IPS DF 19.7 (cell line): ENCODE data around the gene RNF11.
"Not testable (repeated sequence)": the region's sequence is repeated elsewhere in the genome, so short reads cannot be mapped to it uniquely, and the experiment has no call there.

Experiments used
- DNase-seq: peaks from one replicate; pipeline ENCODE4 v3.0.0-alpha.2; 2013; ENCODE audit warnings: low read depth, low spot score

The RNF11 gene

DNA sequence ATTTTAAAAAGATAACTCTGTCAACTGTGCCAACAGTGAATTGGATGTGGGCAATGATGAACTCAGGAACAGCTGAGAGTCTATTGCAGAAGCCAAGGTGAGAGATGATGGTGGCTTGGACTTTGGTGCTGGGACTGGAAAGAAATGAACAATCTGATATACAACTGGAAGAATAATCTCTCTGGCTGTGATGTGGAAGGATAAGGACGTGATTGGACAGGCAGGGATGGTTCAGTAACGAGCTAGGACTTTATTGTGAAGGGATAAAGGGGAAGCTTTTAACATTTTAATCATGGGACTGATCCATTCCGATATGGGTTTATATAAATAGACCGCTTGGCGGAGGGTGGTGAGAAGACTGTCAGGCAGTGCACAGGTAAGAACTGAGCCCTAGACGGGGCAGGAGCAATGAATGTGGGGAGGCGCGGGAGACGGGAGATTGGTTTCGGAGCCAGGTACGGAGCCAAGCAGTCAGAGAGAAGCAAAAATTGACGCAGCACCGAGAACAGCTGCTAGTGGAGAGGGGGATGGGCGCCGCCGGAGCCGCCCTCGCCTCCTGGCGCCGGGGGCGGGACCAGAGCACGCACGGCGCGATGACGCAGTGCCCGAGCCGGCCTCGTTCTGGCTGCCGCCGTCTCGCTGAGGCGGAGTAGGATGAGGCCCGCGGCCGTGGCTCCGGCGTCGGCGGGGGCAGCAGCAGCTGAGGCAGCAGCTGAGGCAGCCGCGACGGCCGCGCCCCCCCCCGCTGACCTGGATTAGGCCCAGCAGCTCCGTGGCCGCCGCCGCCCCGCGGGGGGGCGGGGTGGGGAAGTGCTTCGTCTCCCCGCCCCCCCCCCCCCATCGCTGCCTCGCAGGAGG is at the start of gene RNF11:
TSS of gene RNF11 (plus strand) at position 601 of the 858 bp plus-strand sequence. CDS start 484 bp downstream, outside the sequence.
- DNase-seq: no peak

DNA sequence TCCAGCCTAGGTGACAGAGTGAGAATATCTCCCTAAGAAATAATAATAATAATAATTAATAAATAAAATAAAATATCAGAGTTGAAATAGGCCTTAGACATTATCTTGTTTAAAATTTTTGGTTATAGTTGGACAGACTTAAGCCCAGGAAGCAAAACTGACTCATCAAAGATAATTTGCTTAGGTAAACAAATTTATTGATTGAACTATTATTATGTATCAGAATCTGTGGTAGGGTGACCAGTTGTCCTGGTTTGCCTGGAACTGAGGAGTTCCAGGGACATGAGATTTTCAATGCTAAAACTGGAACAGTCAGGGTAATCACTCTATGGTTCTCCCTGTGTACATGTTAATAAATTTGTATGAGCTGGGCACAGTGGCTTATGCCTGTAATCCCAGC is 47.8 kb upstream of the RNF11 start:
- DNase-seq: no peak

- no peak for DNase-seq
Measured at GRCh38 chr1:51189421-51190073, 46.5 kb upstream of the RNF11 start.

- no peak for DNase-seq
Measured at GRCh38 chr1:51190961-51191360, 45.1 kb upstream of the RNF11 start.

GRCh38 chr1:51192213-51192843 is 43.7 kb upstream of the RNF11 start:
- no peak for DNase-seq

DNA sequence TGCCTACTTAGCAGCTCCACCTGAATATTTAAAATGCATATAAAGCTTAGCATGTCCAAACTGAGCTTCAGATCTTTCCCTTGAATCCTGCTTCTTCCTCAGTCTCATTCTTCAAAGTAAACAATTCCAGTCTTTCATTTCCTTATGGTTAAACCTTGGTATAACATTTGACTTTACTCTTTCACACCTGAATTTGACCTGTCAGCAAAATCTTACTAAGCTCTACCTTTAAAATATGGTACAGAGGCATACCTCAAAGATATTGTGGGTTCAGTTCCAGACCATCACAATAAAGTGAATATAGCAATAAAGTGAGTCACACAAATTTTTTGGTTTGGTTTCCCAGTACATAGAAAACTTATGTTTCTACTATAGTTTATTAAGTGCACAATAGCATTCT is 42.5 kb upstream of the RNF11 start:
- no peak for DNase-seq

GRCh38 chr1:51203121-51203873 is 32.8 kb upstream of the RNF11 start:
- DNase-seq: no peak

GRCh38 chr1:51203874-51204245 is 32.2 kb upstream of the RNF11 start:
- DNase-seq: no peak

DNA sequence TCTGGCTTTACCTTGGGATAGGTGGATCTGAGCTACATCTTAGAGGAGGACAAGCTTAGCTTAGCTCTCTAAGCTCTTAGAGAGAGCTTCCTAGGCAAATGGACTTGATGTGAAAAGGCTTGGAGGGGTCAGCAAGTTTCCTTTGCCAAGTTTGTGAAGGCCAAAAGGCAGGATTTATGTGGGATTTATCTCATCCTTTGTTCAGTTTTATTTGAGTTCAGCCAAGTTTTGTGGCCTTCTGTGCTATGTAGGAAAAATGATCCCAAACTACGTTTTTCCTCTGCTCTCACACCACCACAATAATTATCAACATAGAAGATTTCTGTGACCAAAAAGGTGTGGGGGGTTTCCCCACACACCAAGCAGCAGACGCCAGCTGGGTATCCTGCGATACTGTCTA is 26.0 kb upstream of the RNF11 start:
- no peak for DNase-seq

DNA sequence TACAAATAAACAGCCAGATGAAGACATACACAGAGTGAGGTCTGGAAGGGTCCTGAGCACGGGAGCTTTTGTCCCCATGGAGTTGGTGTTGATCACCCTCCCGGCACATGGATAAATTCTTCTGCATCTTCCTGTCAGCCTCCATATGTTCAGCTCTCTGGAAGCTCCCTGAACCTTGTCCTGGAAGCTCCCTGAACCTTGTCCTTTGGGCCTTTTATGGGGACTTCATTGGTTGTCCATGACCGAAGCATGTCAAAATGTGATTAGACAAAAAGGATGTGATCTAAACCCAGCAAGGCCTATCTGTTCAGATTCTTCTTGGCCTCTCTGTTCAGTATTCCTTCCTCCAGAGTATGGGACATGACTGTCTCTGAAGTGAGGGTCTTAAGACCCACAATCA is 25.4 kb upstream of the RNF11 start:
- DNase-seq: no peak

DNA sequence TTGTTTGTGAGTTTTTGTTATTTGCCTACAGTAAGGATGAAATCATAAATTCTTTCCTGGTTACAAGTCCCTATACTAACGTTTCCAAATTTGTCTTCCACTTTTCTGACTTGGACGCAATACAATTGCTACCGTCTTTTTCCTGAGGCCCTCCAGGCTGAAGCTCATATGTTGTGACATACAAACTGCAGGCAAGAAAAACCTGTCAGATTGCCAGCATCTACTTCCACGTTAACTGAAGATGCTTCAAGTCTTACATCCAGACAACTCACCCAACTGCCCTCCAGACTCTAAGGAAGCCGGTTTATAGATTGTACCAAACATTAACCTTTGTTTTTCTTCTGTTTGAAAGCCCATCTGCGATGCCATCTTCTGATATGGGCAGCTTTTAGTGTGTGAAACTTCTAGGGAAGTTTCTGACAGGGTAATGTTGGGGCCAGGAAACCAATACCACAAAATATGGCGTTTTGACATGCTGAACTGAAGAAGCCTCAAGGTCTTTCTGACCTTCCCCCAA is 21.4 kb upstream of the RNF11 start:
- no peak for DNase-seq

DNA sequence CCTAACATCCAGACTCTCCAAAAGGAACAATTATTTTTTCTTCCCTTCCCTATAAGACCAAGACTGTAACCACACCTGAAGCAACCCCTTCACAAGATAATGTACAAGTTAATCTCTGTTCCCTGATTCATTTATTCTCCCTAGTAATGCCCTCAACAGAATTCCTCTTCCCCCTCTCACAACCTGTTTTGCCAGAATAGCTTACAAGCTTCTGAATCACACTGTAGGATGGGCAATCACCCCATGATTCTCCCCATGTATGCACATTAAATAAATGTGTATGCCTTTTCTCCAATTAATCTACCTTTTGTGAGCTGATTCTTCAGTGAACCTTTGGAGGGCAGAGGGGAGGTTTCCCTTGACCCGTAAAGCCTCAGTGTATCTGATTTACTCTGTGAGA is 20.9 kb upstream of the RNF11 start:
- DNase-seq: no peak

DNA sequence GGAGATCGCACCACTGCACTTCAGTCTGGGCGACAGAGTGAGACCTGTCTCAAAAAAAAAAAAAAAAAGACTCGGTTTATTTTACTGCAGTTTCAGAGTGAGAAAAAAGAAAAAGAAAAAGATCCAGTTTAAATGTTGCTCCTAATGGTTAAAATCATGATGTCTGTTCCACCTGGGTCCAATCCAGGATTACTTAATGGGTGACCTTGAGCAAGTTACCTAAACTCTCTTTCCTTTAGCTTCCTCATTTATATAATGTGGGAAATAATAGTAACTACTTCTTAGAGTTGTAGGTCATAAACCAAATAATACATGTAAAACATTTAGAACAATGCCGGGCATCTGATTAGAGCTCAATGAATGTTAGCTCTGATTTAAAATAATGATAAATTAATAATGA is 19.4 kb upstream of the RNF11 start:
- DNase-seq: no peak

- no peak for DNase-seq
Measured at GRCh38 chr1:51217101-51217500, 19.0 kb upstream of the RNF11 start.

GRCh38 chr1:51218570-51218969 is 17.5 kb upstream of the RNF11 start:
- DNase-seq: no peak

- DNase-seq: no peak
Measured at GRCh38 chr1:51219022-51219421, 17.1 kb upstream of the RNF11 start.

DNA sequence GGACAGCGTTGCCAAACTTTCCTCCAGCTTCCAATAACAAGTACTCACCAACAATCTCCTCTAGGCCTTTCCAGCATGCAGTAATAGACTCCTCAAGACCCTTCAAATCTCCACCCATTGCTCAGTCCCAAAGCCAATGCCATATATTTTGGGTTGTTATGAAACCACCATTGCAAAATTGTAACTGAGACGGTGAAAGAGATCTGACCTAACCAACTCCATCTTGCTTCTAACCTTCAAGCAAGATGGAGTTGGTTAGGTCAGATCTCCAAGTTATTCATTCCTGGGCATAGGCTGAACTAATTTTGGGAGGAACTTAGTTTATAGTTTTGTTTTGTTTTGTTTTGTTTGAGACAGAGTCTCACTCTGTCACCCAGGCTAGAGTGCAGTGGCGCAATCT is 14.5 kb upstream of the RNF11 start:
- not testable (repeated sequence) for DNase-seq

DNA sequence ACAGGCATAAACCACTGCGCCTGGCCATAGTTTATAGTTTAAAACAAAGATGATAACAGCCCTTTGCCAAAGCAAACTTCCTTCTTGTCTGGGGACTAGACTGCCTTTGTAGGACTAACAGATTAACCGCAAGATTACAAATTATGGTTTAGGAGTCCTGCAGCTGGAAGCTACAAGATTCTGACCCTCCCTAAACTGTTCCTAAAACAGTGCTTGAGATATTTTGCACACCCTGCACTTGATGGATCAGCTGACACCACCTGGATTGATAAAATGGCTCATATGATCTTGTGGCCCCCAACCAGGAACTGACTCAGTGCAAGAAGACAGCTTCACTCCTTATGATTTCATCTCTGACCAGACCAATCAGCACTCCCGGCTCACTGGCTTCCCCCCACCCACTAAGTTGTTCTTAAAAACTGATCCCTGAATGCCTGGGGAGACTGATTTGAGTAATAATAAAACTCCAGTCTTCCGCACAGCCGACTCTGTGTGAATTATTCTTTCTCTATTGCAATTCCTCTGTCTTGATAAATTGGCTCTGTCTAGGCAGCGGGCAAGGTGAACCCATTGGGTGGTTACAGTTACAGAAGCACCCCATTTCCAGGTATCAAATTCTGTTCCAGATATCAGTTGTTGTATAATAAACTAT is 13.8 kb upstream of the RNF11 start:
- no peak for DNase-seq

GRCh38 chr1:51222809-51223208 is 13.3 kb upstream of the RNF11 start:
- DNase-seq: no peak

DNA sequence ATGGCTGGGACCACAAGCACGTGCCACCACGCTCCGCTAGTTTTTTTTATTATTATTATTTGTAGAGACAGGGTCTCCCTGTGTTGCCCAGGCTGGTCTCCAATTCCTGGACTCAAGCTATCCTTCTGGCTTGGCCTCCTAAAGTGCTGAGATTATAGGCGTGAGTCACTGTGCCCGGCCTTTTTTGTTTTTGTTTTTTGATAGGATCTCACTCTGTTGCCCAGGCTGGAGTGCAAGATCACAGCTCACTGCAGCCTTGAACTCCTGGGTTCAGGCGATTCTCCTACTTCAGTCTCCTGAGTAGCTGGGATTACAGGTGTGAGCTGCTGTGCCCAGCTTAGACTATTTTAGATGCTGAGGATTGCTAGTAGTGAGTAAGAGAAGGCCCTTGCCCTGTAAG is 11.8 kb upstream of the RNF11 start:
- DNase-seq: no peak

DNA sequence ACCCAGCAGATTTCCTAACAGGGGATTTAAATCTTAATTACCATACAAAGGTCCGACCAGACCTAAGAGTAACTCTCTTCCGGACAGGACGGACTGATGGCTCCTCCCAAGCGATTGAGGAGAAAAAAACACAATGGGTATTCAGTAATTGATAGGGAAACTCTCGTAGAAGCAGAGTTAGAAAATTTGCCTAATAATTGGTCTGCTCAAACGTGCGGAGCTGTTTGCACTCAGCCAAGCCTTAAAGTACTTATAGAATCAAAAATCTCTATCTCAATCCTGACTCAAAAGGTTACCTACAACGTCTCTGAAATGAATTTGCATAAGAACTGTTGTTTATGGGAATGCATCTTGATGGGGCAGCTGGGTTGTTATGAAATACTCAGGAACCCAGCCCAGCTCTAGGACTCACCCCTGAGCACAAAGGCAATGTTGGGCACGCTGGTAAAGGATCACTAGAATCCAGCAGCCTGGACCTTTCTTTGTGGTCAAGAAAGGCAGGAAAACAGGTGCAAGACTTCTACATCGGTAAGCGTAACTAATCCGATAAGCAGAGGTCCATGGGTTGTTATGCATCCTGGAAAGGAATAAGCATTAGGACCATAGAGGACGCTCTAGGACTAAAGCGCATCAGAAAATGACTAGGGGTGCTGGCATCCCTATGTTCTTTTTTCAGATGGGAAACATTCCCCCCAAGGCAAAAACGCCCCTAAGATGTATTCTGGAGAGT is 8.7 kb upstream of the RNF11 start:
- DNase-seq: not testable (repeated sequence)
